ENCODE results near the gene ANO6. TPM values are rescaled to one million over a fixed set of nuclear protein-coding genes. Genes with fewer than 3 reads are reported as not detected.
A peak's percentile ranks its signal among the peaks of the same experiment; 100 is the strongest.

ANO6 gene
- total and polyA plus RNA-seq, 5 donors = 14.4 to 51.0 (median 46.8) TPM

DNA sequence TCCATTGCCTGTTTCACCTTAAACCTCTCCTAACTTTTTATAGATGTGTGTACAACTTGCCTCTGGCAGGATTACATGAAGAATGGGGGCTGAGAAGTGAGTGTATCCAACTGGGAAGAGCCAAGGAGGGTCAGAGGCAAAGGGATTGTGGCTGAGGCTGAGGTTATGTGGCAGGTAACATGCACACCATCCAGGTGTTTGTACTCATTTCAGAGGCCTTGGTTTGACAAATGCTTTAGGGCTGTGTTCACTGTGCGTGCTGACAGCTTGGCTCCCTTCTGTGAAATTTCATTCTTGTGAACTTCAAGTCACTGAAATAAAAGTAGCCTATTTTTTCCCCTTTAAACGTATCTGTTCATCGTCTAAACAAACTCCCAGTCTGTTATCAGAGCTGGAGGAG lies 47.7 kb downstream of the ANO6 start:
- intact Hi-C loops (cut with DNase I) = no loop called here
- DNase-seq (no peak), ATAC-seq (no peak)
- Histone ChIP-seq H3K9me3 (ENCODE audit: control insufficient read depth, low read length) (no peaks in the 10 kb centered on the region), H3K4me1 (ENCODE audit: control insufficient read depth, insufficient read depth, low read length) (peaks cover 13% of the 10 kb centered on the region), H3K27me3 (ENCODE audit: control insufficient read depth, insufficient read depth) (no peaks in the 10 kb centered on the region), H3K4me3 (ENCODE audit: low read length) (no peak overlapping the region), H3K27ac (ENCODE audit: low read length) (no peak overlapping the region)
- WGBS = 65% methylated on average over 3 of the region's 3 CpGs

- intact Hi-C loops (cut with DNase I) = loop anchor here in 1 of 4 donors (5.0 kb wide), 1 partner anchor 52 kb away; the partner anchor contains the start of gene ANO6
- peaks cover 6% of the 10 kb centered on the region for H3K4me1 ChIP-seq (ENCODE audit: control insufficient read depth, insufficient read depth, low read length)
- H3K27me3 ChIP-seq (ENCODE audit: control insufficient read depth, insufficient read depth) = no peaks in the 10 kb centered on the region
- ATAC-seq = peak; percentile 72 to 82
- H3K4me3 ChIP-seq (ENCODE audit: low read length) = peak overlapping the region; percentile 27
- peak; percentile 88 to 94 (median 90) for DNase-seq
- H3K27ac ChIP-seq (ENCODE audit: low read length) = peak overlapping the region; percentile 91
- 9% methylated on average over 5 of the region's 5 CpGs for WGBS
- no peaks in the 10 kb centered on the region for H3K9me3 ChIP-seq (ENCODE audit: control insufficient read depth, low read length)
Observed at GRCh38 chr12:45268672-45269411, 52.9 kb downstream of the ANO6 start.

GRCh38 chr12:45269412-45269751 lies 53.5 kb downstream of the ANO6 start:
- H3K4me1 ChIP-seq (ENCODE audit: control insufficient read depth, insufficient read depth, low read length) = peaks cover 11% of the 10 kb centered on the region
- H3K9me3 ChIP-seq (ENCODE audit: control insufficient read depth, low read length) = no peaks in the 10 kb centered on the region
- no peaks in the 10 kb centered on the region for H3K27me3 ChIP-seq (ENCODE audit: control insufficient read depth, insufficient read depth)
- H3K27ac ChIP-seq (ENCODE audit: low read length) = peak overlapping the region; percentile 23
- DNase-seq = no peak
- intact Hi-C loops (cut with DNase I) = loop anchor here in 1 of 4 donors (5.0 kb wide), 1 partner anchor 52 kb away; the partner anchor contains the start of gene ANO6
- WGBS = 76% methylated on average over 2 of the region's 2 CpGs
- H3K4me3 ChIP-seq (ENCODE audit: low read length) = no peak overlapping the region
- no peak for ATAC-seq

DNA sequence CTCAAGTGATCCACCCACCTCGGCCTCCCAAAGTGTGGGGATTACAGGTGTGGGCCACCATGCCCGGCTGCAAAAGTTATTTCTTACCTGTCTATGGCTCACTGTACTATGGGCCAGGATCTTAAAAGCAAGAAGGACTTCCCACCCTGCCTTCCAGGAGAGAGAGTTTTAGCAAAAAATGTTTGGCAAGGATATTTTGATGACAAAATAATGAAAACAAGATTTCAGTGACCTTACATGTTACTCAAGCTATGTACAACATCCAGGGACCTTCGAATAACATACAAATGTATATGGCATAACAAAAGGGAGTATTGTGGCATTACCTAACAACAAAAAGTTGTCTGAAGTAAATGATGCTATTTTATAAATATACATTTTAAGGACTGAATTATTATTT lies 55.1 kb downstream of the ANO6 start:
- intact Hi-C loops (cut with DNase I) = no loop called here
- ATAC-seq (no peak), DNase-seq (no peak)
- Histone ChIP-seq H3K9me3 (ENCODE audit: control insufficient read depth, low read length) (no peaks in the 10 kb centered on the region), H3K4me3 (ENCODE audit: low read length) (no peak overlapping the region), H3K27ac (ENCODE audit: low read length) (no peak overlapping the region), H3K4me1 (ENCODE audit: control insufficient read depth, insufficient read depth, low read length) (peaks cover 16% of the 10 kb centered on the region), H3K27me3 (ENCODE audit: control insufficient read depth, insufficient read depth) (no peaks in the 10 kb centered on the region)
- 91% methylated on average over 3 of the region's 3 CpGs for WGBS

DNA sequence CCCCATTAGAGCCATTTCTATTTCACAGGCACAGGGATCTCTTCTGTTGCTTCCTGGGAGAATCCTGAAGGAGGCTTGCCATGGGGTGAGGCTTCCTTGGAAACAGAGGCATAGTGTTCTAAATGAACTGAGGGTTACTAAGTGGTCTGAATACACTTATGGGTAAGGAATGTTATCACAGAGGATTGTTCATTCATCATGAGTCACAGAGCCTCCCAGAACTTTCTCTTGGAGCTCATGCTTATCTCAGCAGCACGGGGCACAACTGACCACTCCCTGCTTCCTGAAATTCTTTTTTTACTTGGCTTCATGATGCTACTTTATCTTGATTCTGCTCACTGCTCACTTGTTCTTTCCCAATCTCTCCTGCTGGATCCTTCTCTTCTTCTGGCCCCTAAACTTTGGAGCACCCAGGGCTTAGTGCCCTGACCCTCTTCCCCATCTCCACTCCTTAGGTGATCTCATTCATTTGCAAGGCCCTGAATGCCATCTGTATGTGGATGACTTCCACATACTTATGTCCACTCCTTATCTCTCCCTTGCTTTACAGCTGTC lies 57.9 kb downstream of the ANO6 start:
- H3K4me3 ChIP-seq (ENCODE audit: low read length) = no peak overlapping the region
- H3K27me3 ChIP-seq (ENCODE audit: control insufficient read depth, insufficient read depth) = no peaks in the 10 kb centered on the region
- peak; percentile 92 to 99 for ATAC-seq
- intact Hi-C loops (cut with DNase I) = no loop called here
- 4% methylated on average over 1 of the region's 1 CpG for WGBS
- H3K9me3 ChIP-seq (ENCODE audit: control insufficient read depth, low read length) = no peaks in the 10 kb centered on the region
- peaks cover 15% of the 10 kb centered on the region for H3K4me1 ChIP-seq (ENCODE audit: control insufficient read depth, insufficient read depth, low read length)
- peak in 2 of 3 donors; percentile 53 to 61 for DNase-seq
- peak overlapping the region; percentile 80 for H3K27ac ChIP-seq (ENCODE audit: low read length)

- DNase-seq (no peak), ATAC-seq (no peak)
- H3K27me3 ChIP-seq (ENCODE audit: control insufficient read depth, insufficient read depth) = no peaks in the 10 kb centered on the region
- H3K27ac ChIP-seq (ENCODE audit: low read length) = no peak overlapping the region
- peaks cover 20% of the 10 kb centered on the region for H3K4me1 ChIP-seq (ENCODE audit: control insufficient read depth, insufficient read depth, low read length)
- intact Hi-C loops (cut with DNase I) = no loop called here
- WGBS = 75% methylated on average over 5 of the region's 5 CpGs
- H3K4me3 ChIP-seq (ENCODE audit: low read length) = no peak overlapping the region
- no peaks in the 10 kb centered on the region for H3K9me3 ChIP-seq (ENCODE audit: control insufficient read depth, low read length)
Observed at GRCh38 chr12:45276154-45276755, 60.4 kb downstream of the ANO6 start.

- Histone ChIP-seq H3K4me3 (ENCODE audit: low read length) (no peak overlapping the region), H3K9me3 (ENCODE audit: control insufficient read depth, low read length) (no peaks in the 10 kb centered on the region), H3K4me1 (ENCODE audit: control insufficient read depth, insufficient read depth, low read length) (peaks cover 25% of the 10 kb centered on the region), H3K27ac (ENCODE audit: low read length) (no peak overlapping the region), H3K27me3 (ENCODE audit: control insufficient read depth, insufficient read depth) (no peaks in the 10 kb centered on the region)
- DNase-seq (no peak), ATAC-seq (no peak)
- WGBS = 70% methylated on average over 1 of the region's 1 CpG
- intact Hi-C loops (cut with DNase I) = no loop called here
Observed at GRCh38 chr12:45278447-45278846, 62.6 kb downstream of the ANO6 start.

DNA sequence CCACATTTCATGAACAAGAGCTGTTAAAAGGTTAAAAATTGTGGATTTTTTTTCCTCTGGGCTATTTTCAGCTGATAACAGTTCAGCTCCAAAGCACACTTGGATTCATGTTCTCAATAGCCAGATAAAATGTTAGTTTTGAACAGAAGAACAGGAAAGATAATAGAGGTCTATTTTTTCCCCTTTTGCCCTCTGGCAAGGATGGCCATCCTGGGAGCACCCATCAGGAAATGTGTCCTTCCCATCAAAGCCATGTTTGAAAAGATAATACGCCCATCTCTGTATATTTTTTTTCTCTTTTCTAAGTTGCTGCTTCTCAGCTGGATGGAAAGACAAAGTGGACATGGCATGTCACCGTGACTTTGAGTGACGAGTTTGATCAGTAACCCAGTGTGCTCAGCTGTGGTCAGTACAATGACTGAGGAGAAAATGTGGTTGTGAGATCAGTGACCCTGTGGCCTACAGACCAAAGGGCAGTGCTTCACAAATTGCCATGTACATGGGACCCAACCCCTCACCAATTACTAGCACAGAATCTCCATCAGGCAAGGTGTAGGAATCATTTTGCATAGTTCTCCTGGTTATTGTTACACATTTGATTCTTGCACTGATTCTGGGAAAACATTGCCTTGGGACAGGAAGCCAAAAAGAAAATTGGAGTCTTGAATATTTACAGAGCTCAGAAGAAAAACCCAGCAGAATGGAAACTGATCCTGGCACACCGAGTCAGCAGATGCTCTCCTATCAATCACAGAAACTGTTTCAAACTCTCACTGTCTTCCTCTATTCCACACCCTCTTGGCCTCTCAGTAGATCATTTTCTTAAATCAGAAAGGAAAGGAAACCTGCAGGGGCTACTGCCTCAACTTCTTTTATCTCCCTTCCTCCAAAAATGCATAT lies 64.3 kb downstream of the ANO6 start:
- no peak overlapping the region for H3K4me3 ChIP-seq (ENCODE audit: low read length)
- no peaks in the 10 kb centered on the region for H3K9me3 ChIP-seq (ENCODE audit: control insufficient read depth, low read length)
- ATAC-seq = peak; percentile 42 to 85
- H3K4me1 ChIP-seq (ENCODE audit: control insufficient read depth, insufficient read depth, low read length) = peaks cover 20% of the 10 kb centered on the region
- no peaks in the 10 kb centered on the region for H3K27me3 ChIP-seq (ENCODE audit: control insufficient read depth, insufficient read depth)
- no peak for DNase-seq
- 29% methylated on average over 4 of the region's 4 CpGs for WGBS
- intact Hi-C loops (cut with DNase I) = no loop called here
- peak overlapping the region; percentile 81 for H3K27ac ChIP-seq (ENCODE audit: low read length)

DNA sequence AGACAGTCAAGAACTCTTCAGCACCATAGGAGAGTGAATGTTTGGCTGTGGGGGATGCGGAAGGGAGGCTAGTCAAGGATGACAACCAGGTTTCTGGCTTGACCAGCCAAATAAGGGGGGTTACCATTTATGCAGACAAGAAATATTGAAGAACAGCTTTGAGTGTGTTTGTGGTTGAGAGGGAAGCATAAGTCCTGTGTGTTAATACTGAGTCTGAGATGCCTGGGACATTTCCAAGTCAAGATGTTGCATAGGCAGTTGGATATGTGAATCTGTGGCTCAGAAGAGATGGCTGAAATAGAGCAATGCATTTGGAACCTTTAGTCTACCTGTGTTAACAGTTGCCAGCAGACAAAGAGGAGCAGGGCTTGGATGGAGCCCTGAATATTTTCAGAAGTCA lies 66.1 kb downstream of the ANO6 start:
- Histone ChIP-seq H3K4me3 (ENCODE audit: low read length) (no peak overlapping the region), H3K4me1 (ENCODE audit: control insufficient read depth, insufficient read depth, low read length) (peaks cover 15% of the 10 kb centered on the region), H3K27me3 (ENCODE audit: control insufficient read depth, insufficient read depth) (no peaks in the 10 kb centered on the region), H3K9me3 (ENCODE audit: control insufficient read depth, low read length) (no peaks in the 10 kb centered on the region), H3K27ac (ENCODE audit: low read length) (no peak overlapping the region)
- 96% methylated on average over 1 of the region's 1 CpG for WGBS
- DNase-seq = no peak
- intact Hi-C loops (cut with DNase I) = no loop called here
- ATAC-seq = no peak

GRCh38 chr12:45282411-45282810 lies 66.5 kb downstream of the ANO6 start:
- 98% methylated on average over 4 of the region's 4 CpGs for WGBS
- Histone ChIP-seq H3K4me3 (ENCODE audit: low read length) (no peak overlapping the region), H3K9me3 (ENCODE audit: control insufficient read depth, low read length) (no peaks in the 10 kb centered on the region), H3K4me1 (ENCODE audit: control insufficient read depth, insufficient read depth, low read length) (peaks cover 15% of the 10 kb centered on the region), H3K27me3 (ENCODE audit: control insufficient read depth, insufficient read depth) (no peaks in the 10 kb centered on the region), H3K27ac (ENCODE audit: low read length) (no peak overlapping the region)
- intact Hi-C loops (cut with DNase I) = no loop called here
- ATAC-seq (no peak), DNase-seq (no peak)
